Sigmoid colon (tissue), 3 donors: ENCODE data around the gene ACO2.
"Not testable (repeated sequence)": the region's sequence is repeated elsewhere in the genome, so short reads cannot be mapped to it uniquely, and the experiment has no call there.

Source experiments
- CTCF ChIP-seq, 4 experiments: fragments of 450-650 bp in 3 of 4; fragments of 200-600 bp in 1 of 4; IDR thresholded peaks; one replicate each; pipeline ENCODE4 v1.5.1; 2016 to 2019; ENCODE audit warnings: antibody characterized with exemption in 4 of 4, mild to moderate bottlenecking in 3 of 4, moderate library complexity in 2 of 4
- POLR2A ChIP-seq, 2 donors: fragments of 450-650 bp; IDR thresholded peaks; one replicate each; pipeline ENCODE4 v1.6.1; 2016; ENCODE audit warnings: antibody characterized with exemption in 2 of 2, mild to moderate bottlenecking in 2 of 2, moderate library complexity in 2 of 2

- not testable (repeated sequence) for TF ChIP-seq CTCF, POLR2A (IDR thresholded peaks at IDR 0.05)
Observed at GRCh38 chr22:41440511-41440910, 28.4 kb upstream of the ACO2 start.
